ENCODE data around the gene TCEANC2.

DNA sequence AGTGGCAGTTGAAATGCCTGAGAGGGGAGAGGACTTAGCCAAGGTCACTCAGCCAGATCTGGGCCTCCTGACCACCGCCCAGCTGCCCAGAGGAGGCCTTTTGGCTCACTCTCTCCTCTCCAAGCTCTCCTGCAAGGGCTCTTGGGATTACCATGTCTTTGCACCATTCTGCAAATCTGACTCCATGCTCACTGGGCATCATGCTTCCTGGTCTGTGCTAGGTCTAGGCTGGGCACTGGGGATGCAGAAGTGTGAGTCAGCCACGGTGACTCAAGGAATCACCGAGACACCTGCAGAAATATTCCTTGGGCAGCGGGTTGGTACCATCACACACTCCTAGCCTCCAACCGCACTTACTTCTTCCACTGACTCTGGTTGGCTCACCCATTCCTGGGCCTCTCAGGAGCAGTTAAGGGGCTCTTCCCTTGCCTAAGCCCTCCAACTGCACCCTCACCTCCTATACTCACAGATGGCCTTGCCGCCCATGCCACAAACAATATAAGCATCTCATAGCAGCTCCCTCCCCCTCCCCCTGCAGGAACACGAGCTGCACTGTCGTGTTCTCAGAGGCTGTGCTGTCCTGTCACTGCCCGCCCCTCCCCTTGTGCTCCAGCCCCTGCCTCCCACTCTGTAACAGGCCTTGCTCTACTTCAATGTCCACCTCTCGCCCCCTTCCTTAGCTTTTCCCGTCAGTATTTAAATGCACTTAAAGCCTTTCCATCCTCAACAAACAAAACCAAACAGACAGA lies 64.6 kb downstream of the TCEANC2 start:
- no peak for TF ChIP-seq EZH2phosphoT487 (IDR thresholded peaks at IDR 0.05; ENCODE audit: borderline replicate concordance, low read length)
- TF ChIP-seq, protein P1, sequence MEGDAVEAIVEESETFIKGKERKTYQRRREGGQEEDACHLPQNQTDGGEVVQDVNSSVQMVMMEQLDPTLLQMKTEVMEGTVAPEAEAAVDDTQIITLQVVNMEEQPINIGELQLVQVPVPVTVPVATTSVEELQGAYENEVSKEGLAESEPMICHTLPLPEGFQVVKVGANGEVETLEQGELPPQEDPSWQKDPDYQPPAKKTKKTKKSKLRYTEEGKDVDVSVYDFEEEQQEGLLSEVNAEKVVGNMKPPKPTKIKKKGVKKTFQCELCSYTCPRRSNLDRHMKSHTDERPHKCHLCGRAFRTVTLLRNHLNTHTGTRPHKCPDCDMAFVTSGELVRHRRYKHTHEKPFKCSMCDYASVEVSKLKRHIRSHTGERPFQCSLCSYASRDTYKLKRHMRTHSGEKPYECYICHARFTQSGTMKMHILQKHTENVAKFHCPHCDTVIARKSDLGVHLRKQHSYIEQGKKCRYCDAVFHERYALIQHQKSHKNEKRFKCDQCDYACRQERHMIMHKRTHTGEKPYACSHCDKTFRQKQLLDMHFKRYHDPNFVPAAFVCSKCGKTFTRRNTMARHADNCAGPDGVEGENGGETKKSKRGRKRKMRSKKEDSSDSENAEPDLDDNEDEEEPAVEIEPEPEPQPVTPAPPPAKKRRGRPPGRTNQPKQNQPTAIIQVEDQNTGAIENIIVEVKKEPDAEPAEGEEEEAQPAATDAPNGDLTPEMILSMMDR (IDR thresholded peaks at IDR 0.05; ENCODE audit: low read depth, low read length, poor library complexity, severe bottlenecking) = no peak

Data from DOHH2 (cell line).